Ishikawa (cell line): ENCODE results near the gene SH3RF1.

ENCODE experiments used
- FOXM1 ChIP-seq: IDR thresholded peaks from 2 replicates; pipeline ENCODE4 v1.6.1; 2012; ENCODE audit warnings: low read depth, borderline replicate concordance
- MAX ChIP-seq: IDR thresholded peaks from 2 replicates; pipeline ENCODE4 v1.6.1; 2012

GRCh38 chr4:169139021-169139420 is 131.7 kb downstream of the SH3RF1 start:
- TF ChIP-seq FOXM1 (no peak), MAX (no peak)
